ENCODE results near the gene ACVR2B.

The ACVR2B gene

GRCh38 chr3:38534180-38534579, 80.5 kb downstream of the ACVR2B start:
- DNase-seq = no peak

- no peak for DNase-seq
Observed at GRCh38 chr3:38534604-38535003, 80.9 kb downstream of the ACVR2B start.

- no peak for DNase-seq
Observed at GRCh38 chr3:38536671-38537070, 83.0 kb downstream of the ACVR2B start.

- DNase-seq = no peak
Observed at GRCh38 chr3:38538773-38539353, 85.2 kb downstream of the ACVR2B start.

- DNase-seq = no peak
Observed at GRCh38 chr3:38541806-38542205, 88.1 kb downstream of the ACVR2B start.
